HepG2 (cell line): ENCODE data around the gene FOLR3.
"Not testable (repeated sequence)": the region's sequence is repeated elsewhere in the genome, so short reads cannot be mapped to it uniquely, and the experiment has no call there.

Experiments
- NR2F6 ChIP-seq, 2 experiments: IDR thresholded peaks; 2 replicates each; pipeline ENCODE4 v1.6.1; 2016; ENCODE audit warnings: antibody characterized with exemption in 1 of 2, mild to moderate bottlenecking in 1 of 2
- POLR2AphosphoS5 ChIP-seq: IDR thresholded peaks from 2 replicates; pipeline ENCODE4 v1.6.1; 2012; ENCODE audit warnings: low read depth, low read length
- ZFP37 ChIP-seq: sonication (generic); formaldehyde crosslinking; IDR thresholded peaks from 2 replicates; pipeline ENCODE4 v1.4.0; 2020; ENCODE audit warnings: missing genetic modification reagents, borderline replicate concordance
- ZNF605 ChIP-seq: sonication (generic); formaldehyde crosslinking; IDR thresholded peaks from 2 replicates; pipeline ENCODE4 v1.8.0; 2022; ENCODE audit warnings: mild to moderate bottlenecking, missing genetic modification reagents
- ZNF816 ChIP-seq: sonication (generic); formaldehyde crosslinking; IDR thresholded peaks from 2 replicates; pipeline ENCODE4 v1.8.0; 2022; ENCODE audit warnings: missing genetic modification reagents, mild to moderate bottlenecking, borderline replicate concordance
- TF ChIP-seq, protein P1 (sequence below): sonication (generic); formaldehyde crosslinking; IDR thresholded peaks from 2 replicates; pipeline ENCODE4 v1.4.0; 2020; ENCODE audit warnings: missing genetic modification reagents
- TF ChIP-seq, protein P2 (sequence below): IDR thresholded peaks from 2 replicates; pipeline ENCODE4 v1.6.1; 2016; ENCODE audit warnings: low read depth, borderline replicate concordance

DNA sequence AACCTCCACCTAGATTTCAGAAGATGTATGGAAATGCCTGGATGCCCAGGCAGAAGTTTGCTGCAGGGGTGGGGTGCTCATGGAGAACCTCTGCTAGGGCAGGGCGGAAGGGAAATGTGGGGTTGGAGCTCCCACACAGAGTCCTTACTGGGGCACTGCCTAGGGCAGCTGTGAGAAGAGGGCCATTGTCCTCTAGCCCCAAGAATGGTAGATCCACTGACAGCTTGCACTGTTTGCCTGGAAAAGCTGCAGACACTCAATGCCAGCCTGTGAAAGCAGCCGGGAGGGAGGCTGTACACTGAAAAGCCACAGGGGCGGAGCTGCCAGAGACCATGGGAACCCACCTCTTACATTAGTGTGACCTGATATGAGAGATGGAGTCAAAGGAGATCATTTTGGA, 34.2 kb downstream of the FOLR3 start:
- TF ChIP-seq ZNF605 (CRISPR knock-in tag); ZNF816 (CRISPR knock-in tag); ZFP37; POLR2AphosphoS5; NR2F6 (IDR thresholded peaks at IDR 0.05); NR2F6 (CRISPR knock-in tag; IDR thresholded peaks at IDR 0.05): not testable (repeated sequence)
- TF ChIP-seq, protein P1, sequence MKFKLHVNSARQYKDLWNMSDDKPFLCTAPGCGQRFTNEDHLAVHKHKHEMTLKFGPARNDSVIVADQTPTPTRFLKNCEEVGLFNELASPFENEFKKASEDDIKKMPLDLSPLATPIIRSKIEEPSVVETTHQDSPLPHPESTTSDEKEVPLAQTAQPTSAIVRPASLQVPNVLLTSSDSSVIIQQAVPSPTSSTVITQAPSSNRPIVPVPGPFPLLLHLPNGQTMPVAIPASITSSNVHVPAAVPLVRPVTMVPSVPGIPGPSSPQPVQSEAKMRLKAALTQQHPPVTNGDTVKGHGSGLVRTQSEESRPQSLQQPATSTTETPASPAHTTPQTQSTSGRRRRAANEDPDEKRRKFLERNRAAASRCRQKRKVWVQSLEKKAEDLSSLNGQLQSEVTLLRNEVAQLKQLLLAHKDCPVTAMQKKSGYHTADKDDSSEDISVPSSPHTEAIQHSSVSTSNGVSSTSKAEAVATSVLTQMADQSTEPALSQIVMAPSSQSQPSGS (CRISPR knock-in tag), result not testable (repeated sequence)
- TF ChIP-seq, protein P2, sequence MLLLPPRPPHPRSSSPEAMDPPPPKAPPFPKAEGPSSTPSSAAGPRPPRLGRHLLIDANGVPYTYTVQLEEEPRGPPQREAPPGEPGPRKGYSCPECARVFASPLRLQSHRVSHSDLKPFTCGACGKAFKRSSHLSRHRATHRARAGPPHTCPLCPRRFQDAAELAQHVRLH (CRISPR knock-in tag), result not testable (repeated sequence)
